H9 (cell line): ENCODE results near the gene INCENP. TPM values are rescaled to one million over a fixed set of nuclear protein-coding genes. Genes with fewer than 3 reads are reported as not detected.

Experiments
- DNase-seq: peaks from one replicate; pipeline ENCODE4 v3.0.0-alpha.2; 2017
- H2AFZ ChIP-seq: one replicate; pipeline ENCODE4 v1.6.1; 2013; ENCODE audit warnings: mild to moderate bottlenecking, low read length, control low read depth, moderate library complexity
- H2AK5ac ChIP-seq: 2 replicates; pipeline ENCODE4 v1.6.1; 2013; ENCODE audit warnings: low read length, control low read depth, mixed read lengths; ENCODE audit not compliant: insufficient read length
- H2BK120ac ChIP-seq: one replicate; pipeline ENCODE4 v1.6.1; 2013; ENCODE audit warnings: low read depth, mild to moderate bottlenecking, low read length, control low read depth, inconsistent platforms; ENCODE audit not compliant: poor library complexity, severe bottlenecking
- H2BK12ac ChIP-seq: 2 replicates; pipeline ENCODE4 v1.6.1; 2013; ENCODE audit warnings: low read length, control low read depth, mixed read lengths, low read depth; ENCODE audit not compliant: insufficient read length
- H2BK15ac ChIP-seq: 2 replicates; pipeline ENCODE4 v1.6.1; 2013; ENCODE audit warnings: low read depth, low read length, control low read depth
- H2BK20ac ChIP-seq: one replicate; pipeline ENCODE4 v1.6.1; 2013; ENCODE audit warnings: low read depth, mild to moderate bottlenecking, low read length, control low read depth, inconsistent platforms; ENCODE audit not compliant: poor library complexity, severe bottlenecking
- H2BK5ac ChIP-seq: 2 replicates; pipeline ENCODE4 v1.6.1; 2013; ENCODE audit warnings: low read length, control low read depth, mixed read lengths; ENCODE audit not compliant: insufficient read length
- H3K14ac ChIP-seq: 2 replicates; pipeline ENCODE4 v1.6.1; 2013; ENCODE audit warnings: low read length, control low read depth; ENCODE audit not compliant: insufficient read depth
- H3K18ac ChIP-seq: 2 replicates; pipeline ENCODE4 v1.6.1; 2013; ENCODE audit warnings: low read depth, mild to moderate bottlenecking, mixed read lengths, low read length, control low read depth; ENCODE audit not compliant: insufficient read length
- H3K23ac ChIP-seq: 2 replicates; pipeline ENCODE4 v1.6.1; 2013; ENCODE audit warnings: low read length, control low read depth, mixed read lengths, low read depth; ENCODE audit not compliant: insufficient read length
- H3K23me2 ChIP-seq: 2 replicates; pipeline ENCODE4 v1.6.1; 2013; ENCODE audit warnings: low read depth, mild to moderate bottlenecking, mixed read lengths, low read length, control low read depth; ENCODE audit not compliant: insufficient read length, poor library complexity, severe bottlenecking
- H3K27ac ChIP-seq: 2 replicates; pipeline ENCODE4 v1.5.1; 2013; ENCODE audit warnings: low read length, control low read depth, mixed read lengths, low read depth; ENCODE audit not compliant: insufficient read length
- H3K27me3 ChIP-seq: 2 replicates; pipeline ENCODE4 v1.6.1; 2013; ENCODE audit warnings: low read length, control low read depth, inconsistent platforms; ENCODE audit not compliant: insufficient read depth
- H3K4ac ChIP-seq: 2 replicates; pipeline ENCODE4 v1.6.1; 2013; ENCODE audit warnings: low read depth, mild to moderate bottlenecking, control low read depth, inconsistent platforms, low read length, moderate library complexity
- H3K4me1 ChIP-seq: 2 replicates; pipeline ENCODE4 v1.6.1; 2013; ENCODE audit warnings: low read length, control low read depth, inconsistent platforms; ENCODE audit not compliant: insufficient read depth
- H3K4me2 ChIP-seq: 2 replicates; pipeline ENCODE4 v1.6.1; 2013; ENCODE audit warnings: low read length, control low read depth, mixed read lengths; ENCODE audit not compliant: insufficient read length, insufficient read depth
- H3K56ac ChIP-seq: 2 replicates; pipeline ENCODE4 v1.6.1; 2013; ENCODE audit warnings: low read depth, mild to moderate bottlenecking, mixed read lengths, low read length, control low read depth; ENCODE audit not compliant: insufficient read length
- H3K79me1 ChIP-seq: 2 replicates; pipeline ENCODE4 v1.6.1; 2013; ENCODE audit warnings: low read depth, mild to moderate bottlenecking, moderate library complexity, low read length, control low read depth, inconsistent platforms; ENCODE audit not compliant: insufficient read depth, poor library complexity, severe bottlenecking
- H3K79me2 ChIP-seq: 2 replicates; pipeline ENCODE4 v1.6.1; 2013; ENCODE audit warnings: low read length, control low read depth, inconsistent platforms; ENCODE audit not compliant: insufficient read depth
- H3K9ac ChIP-seq: 2 replicates; pipeline ENCODE4 v1.6.1; 2013; ENCODE audit warnings: low read length, control low read depth, mixed read lengths; ENCODE audit not compliant: insufficient read length; ENCODE audit errors: extremely low read depth
- H3K9me3 ChIP-seq: one replicate; pipeline ENCODE4 v1.6.1; 2013; ENCODE audit warnings: low read depth, low read length, inconsistent platforms; ENCODE audit not compliant: control insufficient read depth
- H3T11ph ChIP-seq: one replicate; pipeline ENCODE4 v1.6.1; 2013; ENCODE audit warnings: mild to moderate bottlenecking, low read length, control low read depth, inconsistent platforms
- H4K20me1 ChIP-seq: one replicate; pipeline ENCODE4 v1.6.1; 2013; ENCODE audit not compliant: control insufficient read depth, insufficient read length, insufficient read depth
- H4K5ac ChIP-seq: 2 replicates; pipeline ENCODE4 v1.6.1; 2013; ENCODE audit warnings: low read depth, mild to moderate bottlenecking, mixed read lengths, low read length, control low read depth; ENCODE audit not compliant: insufficient read length
- H4K8ac ChIP-seq: replicated peaks from 2 replicates; pipeline ENCODE4 v1.6.1; 2013; ENCODE audit warnings: low read length, control low read depth, mixed read lengths, low read depth; ENCODE audit not compliant: insufficient read length
- H4K91ac ChIP-seq: 2 replicates; pipeline ENCODE4 v1.6.1; 2013; ENCODE audit warnings: low read depth, mild to moderate bottlenecking, moderate library complexity, mixed read lengths, low read length, control low read depth; ENCODE audit not compliant: insufficient read length
- H3K27ac Mint-ChIP-seq, 3 experiments: 2 replicates in 2 of 3; 3 replicates in 1 of 3; pipeline ENCODE4 v1.8.0; 2020 to 2021; ENCODE audit warnings: mixed read lengths in 3 of 3, mild to moderate bottlenecking in 1 of 3, moderate library complexity in 1 of 3
- H3K27me3 Mint-ChIP-seq: 2 replicates; pipeline ENCODE4 v1.8.0; 2021; ENCODE audit warnings: low read depth, mild to moderate bottlenecking, moderate library complexity, mixed read lengths
- H3K36me3 Mint-ChIP-seq, 3 experiments: 2 replicates in 2 of 3; 3 replicates in 1 of 3; pipeline ENCODE4 v1.8.0; 2020 to 2021; ENCODE audit warnings: low read depth in 3 of 3, mixed read lengths in 3 of 3; ENCODE audit not compliant: insufficient read depth in 1 of 3
- H3K4me1 Mint-ChIP-seq, 2 experiments: 2 replicates each; pipeline ENCODE4 v1.8.0; 2020; ENCODE audit warnings: mixed read lengths in 2 of 2
- H3K4me3 Mint-ChIP-seq, 2 experiments: 2 replicates in 1 of 2; 3 replicates in 1 of 2; pipeline ENCODE4 v1.8.0; 2020 to 2021; ENCODE audit warnings: mild to moderate bottlenecking in 2 of 2, mixed read lengths in 2 of 2, moderate library complexity in 1 of 2
- H3K9me3 Mint-ChIP-seq, 2 experiments: 2 replicates in 1 of 2; 3 replicates in 1 of 2; pipeline ENCODE4 v1.8.0; 2020; ENCODE audit warnings: mild to moderate bottlenecking in 2 of 2, mixed read lengths in 2 of 2, moderate library complexity in 1 of 2
- WGBS: extraction: QIAGEN DNeasy Blood & Tissue Kit; methylation state at CpG from one replicate; pipeline ENCODE4 v1.1.7; 2013; ENCODE audit warnings: missing lambda C conversion rate, low lambda C conversion rate, mixed read lengths; ENCODE audit not compliant: insufficient read length; ENCODE audit errors: extremely low coverage; 5-methylcytosine and 5-hydroxymethylcytosine counted together
- total RNA-seq: library from RNA; stranded (reverse); gene quantifications from 2 replicates; pipeline ENCODE4 v1.2.1, GENCODE V29; 2021
- TF ChIP-seq, protein P1 (sequence below): fragments of 200-600 bp; sonication (generic); conservative IDR thresholded peaks from 3 replicates; pipeline ENCODE4 v1.8.0; 2021; ENCODE audit warnings: antibody characterized with exemption, mild to moderate bottlenecking

INCENP gene
- total RNA-seq, 1 experiment from 2014 or later, result 99.9 TPM

GRCh38 chr11:62131170-62131464 lies 7.3 kb downstream of the INCENP start:
- Mint-ChIP-seq H3K27ac (no peak overlapping the region), H3K36me3 (peaks cover 55 to 82% (median 80%) of the 10 kb centered on the region in 3 experiments; a peak in 6 of 7 replicates), H3K9me3 (no peaks in the 10 kb centered on the region; a peak in 1 of 5 replicates), H3K27me3 (no peaks in the 10 kb centered on the region), H3K4me1 (peaks cover 0 to 6% of the 10 kb centered on the region in 2 experiments; a peak in 1 of 4 replicates), H3K4me3 (no peak overlapping the region)
- no peak overlapping the region for H2BK12ac ChIP-seq
- peaks cover 21% of the 10 kb centered on the region for H3K79me1 ChIP-seq
- TF ChIP-seq, protein P1, sequence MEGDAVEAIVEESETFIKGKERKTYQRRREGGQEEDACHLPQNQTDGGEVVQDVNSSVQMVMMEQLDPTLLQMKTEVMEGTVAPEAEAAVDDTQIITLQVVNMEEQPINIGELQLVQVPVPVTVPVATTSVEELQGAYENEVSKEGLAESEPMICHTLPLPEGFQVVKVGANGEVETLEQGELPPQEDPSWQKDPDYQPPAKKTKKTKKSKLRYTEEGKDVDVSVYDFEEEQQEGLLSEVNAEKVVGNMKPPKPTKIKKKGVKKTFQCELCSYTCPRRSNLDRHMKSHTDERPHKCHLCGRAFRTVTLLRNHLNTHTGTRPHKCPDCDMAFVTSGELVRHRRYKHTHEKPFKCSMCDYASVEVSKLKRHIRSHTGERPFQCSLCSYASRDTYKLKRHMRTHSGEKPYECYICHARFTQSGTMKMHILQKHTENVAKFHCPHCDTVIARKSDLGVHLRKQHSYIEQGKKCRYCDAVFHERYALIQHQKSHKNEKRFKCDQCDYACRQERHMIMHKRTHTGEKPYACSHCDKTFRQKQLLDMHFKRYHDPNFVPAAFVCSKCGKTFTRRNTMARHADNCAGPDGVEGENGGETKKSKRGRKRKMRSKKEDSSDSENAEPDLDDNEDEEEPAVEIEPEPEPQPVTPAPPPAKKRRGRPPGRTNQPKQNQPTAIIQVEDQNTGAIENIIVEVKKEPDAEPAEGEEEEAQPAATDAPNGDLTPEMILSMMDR, result no peak
- no peaks in the 10 kb centered on the region for H3K4me1 ChIP-seq
- no peak overlapping the region for H2BK15ac ChIP-seq
- H3K4me2 ChIP-seq, result no peak overlapping the region
- no peak overlapping the region for H3K56ac ChIP-seq
- DNase-seq, result no peak
- no peak overlapping the region for H2BK120ac ChIP-seq
- no peaks in the 10 kb centered on the region for H3K27me3 ChIP-seq
- H3K18ac ChIP-seq, result no peak overlapping the region
- H2AFZ ChIP-seq, result no peak overlapping the region
- no peak overlapping the region for H3K23ac ChIP-seq
- H4K8ac ChIP-seq, result no peak overlapping the region
- no CpG with 5 or more reads among the region's 6 CpGs for whole genome bisulfite sequencing
- H3T11ph ChIP-seq, result no peak overlapping the region
- no peak overlapping the region for H2BK20ac ChIP-seq
- H3K79me2 ChIP-seq, result peaks cover 29% of the 10 kb centered on the region; the same call in 1 of the 2 replicates
- H3K14ac ChIP-seq, result no peak overlapping the region
- no peak overlapping the region for H2AK5ac ChIP-seq
- no peak overlapping the region for H3K9ac ChIP-seq
- H2BK5ac ChIP-seq, result no peak overlapping the region
- H3K23me2 ChIP-seq, result no peaks in the 10 kb centered on the region
- no peak overlapping the region for H4K91ac ChIP-seq
- no peaks in the 10 kb centered on the region for H3K9me3 ChIP-seq
- no peak overlapping the region for H3K27ac ChIP-seq
- no peak overlapping the region for H4K5ac ChIP-seq
- no peaks in the 10 kb centered on the region for H4K20me1 ChIP-seq
- H3K4ac ChIP-seq, result no peak overlapping the region
